SJCRH30 (cell line): ENCODE data around the gene RAI14. TPM values are rescaled to one million over a fixed set of nuclear protein-coding genes. Genes with fewer than 3 reads are reported as not detected.
"Not testable (repeated sequence)": the region's sequence is repeated elsewhere in the genome, so short reads cannot be mapped to it uniquely, and the experiment has no call there.

Experiments
- DNase-seq, 2 experiments: peaks; one replicate each; pipeline ENCODE4 v3.0.0-alpha.2; 2015 to 2020
- H3K27ac ChIP-seq: fragments of 250-450 bp; sonication (Bioruptor Pico); 2 replicates; pipeline ENCODE4 v1.5.1; 2020; ENCODE audit warnings: mild to moderate bottlenecking, moderate library complexity
- H3K27me3 ChIP-seq: fragments of 250-450 bp; sonication (Bioruptor Pico); 2 replicates; pipeline ENCODE4 v1.5.1; 2020; ENCODE audit warnings: mild to moderate bottlenecking, moderate library complexity
- H3K36me3 ChIP-seq: fragments of 250-450 bp; sonication (Bioruptor Pico); 2 replicates; pipeline ENCODE4 v1.5.1; 2020; ENCODE audit warnings: mild to moderate bottlenecking, moderate library complexity
- H3K4me1 ChIP-seq: fragments of 250-450 bp; sonication (Bioruptor Pico); 2 replicates; pipeline ENCODE4 v1.5.1; 2020; ENCODE audit warnings: mild to moderate bottlenecking, moderate library complexity
- H3K4me3 ChIP-seq: fragments of 250-450 bp; sonication (Bioruptor Pico); 2 replicates; pipeline ENCODE4 v1.5.1; 2020; ENCODE audit warnings: mild to moderate bottlenecking, moderate library complexity
- H3K9me3 ChIP-seq: fragments of 250-450 bp; sonication (Bioruptor Pico); replicated peaks from 2 replicates; pipeline ENCODE4 v1.5.1; 2020; ENCODE audit warnings: mild to moderate bottlenecking, moderate library complexity
- total RNA-seq: library from RNA; depleted of rRNA; stranded (reverse); fragments of >200 nt; shearing (Covaris generic); gene quantifications from 2 replicates; pipeline ENCODE4 v1.2.3, GENCODE V29; 2014

Gene RAI14
- total RNA-seq, 1 experiment from 2014 or later = 74.4 TPM

- no peak overlapping the region for H3K4me3 ChIP-seq
- no peaks in the 10 kb centered on the region for H3K27me3 ChIP-seq
- H3K4me1 ChIP-seq = 0 out of 2 replicates have a peak, but pooled peaks cover 4% of the 10 kb centered on the region
- DNase-seq = no peak
- no peaks in the 10 kb centered on the region for H3K9me3 ChIP-seq
- H3K36me3 ChIP-seq = peaks cover 23% of the 10 kb centered on the region
- H3K27ac ChIP-seq = no peak overlapping the region
Observed at GRCh38 chr5:34756781-34757624, 100.9 kb downstream of the RAI14 start.

DNA sequence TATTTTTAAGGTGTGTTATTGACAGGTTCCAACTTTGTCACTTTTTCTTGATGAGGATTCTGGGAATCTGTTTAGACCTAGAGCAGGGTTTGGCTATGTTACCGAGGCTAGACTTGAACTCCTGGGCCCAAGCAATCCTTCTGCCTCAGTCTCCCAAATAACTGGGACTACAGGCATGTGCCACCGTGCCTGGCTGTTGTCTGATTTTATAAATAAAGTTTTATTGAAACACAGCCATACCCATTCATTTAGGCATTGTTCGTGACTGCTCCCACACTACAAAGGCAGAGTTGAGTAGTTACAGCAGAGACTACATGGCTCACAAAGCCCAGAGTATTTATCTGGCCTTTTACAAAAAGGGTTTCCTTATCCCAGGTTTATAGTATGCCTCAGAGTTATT is 102.4 kb downstream of the RAI14 start:
- Histone ChIP-seq H3K27ac (no peak overlapping the region), H3K27me3 (no peaks in the 10 kb centered on the region), H3K9me3 (no peaks in the 10 kb centered on the region), H3K4me3 (no peak overlapping the region), H3K4me1 (0 out of 2 replicates have a peak, but pooled peaks cover 4% of the 10 kb centered on the region), H3K36me3 (peaks cover 23% of the 10 kb centered on the region)
- no peak for DNase-seq

DNA sequence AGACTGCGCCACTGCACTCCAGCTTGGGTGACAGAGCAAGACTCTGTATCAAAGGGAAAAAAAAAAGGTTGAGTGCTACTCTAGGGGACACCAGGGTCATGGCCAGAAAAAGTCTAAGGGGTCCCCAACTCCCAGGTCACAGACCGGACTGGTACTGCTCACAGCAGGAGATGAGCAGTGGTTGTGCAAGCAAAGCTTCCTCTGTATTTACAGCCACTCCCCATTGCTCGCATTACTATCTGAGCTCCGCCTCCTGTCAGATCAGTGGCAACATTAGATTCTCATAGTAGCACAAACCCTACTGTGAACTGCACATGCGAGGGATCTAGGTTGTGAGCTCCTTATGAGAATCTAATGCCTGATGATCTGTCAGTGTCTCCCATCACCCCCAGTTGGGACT is 103.1 kb downstream of the RAI14 start:
- not testable (repeated sequence) for H3K4me1 ChIP-seq, H3K27ac ChIP-seq, H3K4me3 ChIP-seq, DNase-seq, H3K27me3 ChIP-seq, H3K9me3 ChIP-seq
- H3K36me3 ChIP-seq = peaks cover 30% of the 10 kb centered on the region

GRCh38 chr5:34765662-34766061 is 109.5 kb downstream of the RAI14 start:
- no peak for DNase-seq
- Histone ChIP-seq H3K27me3 (no peaks in the 10 kb centered on the region), H3K4me3 (no peak overlapping the region), H3K9me3 (no peaks in the 10 kb centered on the region), H3K36me3 (peaks cover 18% of the 10 kb centered on the region), H3K27ac (no peak overlapping the region), H3K4me1 (no peaks in the 10 kb centered on the region)

- Histone ChIP-seq H3K27ac (no peak overlapping the region), H3K27me3 (no peaks in the 10 kb centered on the region), H3K4me1 (no peaks in the 10 kb centered on the region), H3K9me3 (no peaks in the 10 kb centered on the region), H3K4me3 (no peak overlapping the region), H3K36me3 (peaks cover 18% of the 10 kb centered on the region)
- no peak for DNase-seq
Observed at GRCh38 chr5:34767180-34767579, 111.1 kb downstream of the RAI14 start.

GRCh38 chr5:34770486-34770885 is 114.4 kb downstream of the RAI14 start:
- no peaks in the 10 kb centered on the region for H3K4me1 ChIP-seq
- peaks cover 4% of the 10 kb centered on the region; the same call in 1 of the 2 replicates for H3K36me3 ChIP-seq
- no peaks in the 10 kb centered on the region for H3K27me3 ChIP-seq
- H3K9me3 ChIP-seq = no peaks in the 10 kb centered on the region
- DNase-seq = no peak
- H3K4me3 ChIP-seq = no peak overlapping the region
- no peak overlapping the region for H3K27ac ChIP-seq

GRCh38 chr5:34771076-34771475 is 114.9 kb downstream of the RAI14 start:
- Histone ChIP-seq H3K27ac (no peak overlapping the region), H3K36me3 (peaks cover 4% of the 10 kb centered on the region; the same call in 1 of the 2 replicates), H3K9me3 (no peaks in the 10 kb centered on the region), H3K4me3 (no peak overlapping the region), H3K4me1 (no peaks in the 10 kb centered on the region), H3K27me3 (no peaks in the 10 kb centered on the region)
- DNase-seq = no peak

DNA sequence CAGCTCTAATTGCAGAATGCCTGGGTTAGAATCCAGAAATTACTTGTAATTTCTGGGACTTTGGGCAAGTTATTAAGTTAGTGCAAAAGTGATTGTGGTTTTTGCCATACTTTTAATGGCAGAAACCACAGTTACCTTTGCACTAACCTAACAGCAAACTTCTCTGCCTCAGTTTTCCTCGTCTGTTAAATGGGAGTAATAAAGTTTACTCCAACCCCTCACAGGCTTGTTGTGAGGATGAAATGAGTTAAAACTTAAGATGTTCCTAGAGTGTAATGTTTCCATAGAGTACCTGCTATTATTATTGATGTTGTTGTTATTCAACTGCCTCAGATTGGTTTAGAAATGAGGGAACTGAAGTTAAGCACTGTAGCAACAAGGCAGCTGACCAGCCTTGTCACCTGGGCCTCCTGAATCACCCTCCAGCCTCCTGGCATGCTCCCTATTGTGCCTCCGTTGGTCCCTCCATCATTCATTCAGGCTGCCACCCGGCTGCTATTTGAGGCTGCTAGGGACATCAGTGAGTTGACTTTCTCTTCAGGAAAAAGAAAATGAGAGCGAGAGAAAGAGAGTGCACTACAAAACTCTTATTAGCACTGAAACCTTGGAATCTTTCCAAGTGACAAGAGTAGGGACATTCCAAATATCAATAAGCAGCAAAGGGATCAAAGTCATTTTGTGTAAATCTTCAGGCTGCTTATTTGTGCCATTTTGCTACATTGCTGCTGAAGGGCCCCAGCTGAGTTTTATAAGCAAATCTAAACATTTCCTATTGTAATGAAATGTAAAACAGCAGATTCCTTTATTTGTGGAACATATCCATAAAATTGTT is 116.4 kb downstream of the RAI14 start:
- no peak for DNase-seq
- H3K27ac ChIP-seq = no peak overlapping the region
- no peaks in the 10 kb centered on the region for H3K9me3 ChIP-seq
- no peaks in the 10 kb centered on the region for H3K27me3 ChIP-seq
- H3K4me1 ChIP-seq = no peaks in the 10 kb centered on the region
- no peak overlapping the region for H3K4me3 ChIP-seq
- H3K36me3 ChIP-seq = no peaks in the 10 kb centered on the region

DNA sequence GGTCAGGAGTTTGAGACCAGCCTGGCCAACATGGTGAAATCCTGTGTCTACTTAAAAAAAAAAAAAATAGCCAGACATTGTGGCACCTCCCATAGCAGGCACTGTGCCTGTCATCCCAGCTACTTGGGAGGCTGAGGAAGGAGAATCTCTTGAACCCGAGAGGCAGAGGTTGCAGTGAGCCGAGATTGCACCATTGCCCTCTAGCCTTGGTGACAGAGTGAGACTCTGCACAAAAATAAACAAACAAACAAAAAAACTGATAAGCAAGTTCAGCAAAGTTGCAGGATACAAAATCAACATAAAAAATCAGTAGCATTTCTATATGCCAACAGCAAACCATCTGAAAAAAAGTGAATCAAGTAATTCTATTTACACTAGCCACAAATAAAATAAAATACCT is 118.0 kb downstream of the RAI14 start:
- no peaks in the 10 kb centered on the region for H3K4me1 ChIP-seq
- no peak for DNase-seq
- H3K36me3 ChIP-seq = no peaks in the 10 kb centered on the region; the same call in none of the 2 replicates
- H3K4me3 ChIP-seq = no peak overlapping the region
- H3K9me3 ChIP-seq = no peaks in the 10 kb centered on the region
- no peak overlapping the region for H3K27ac ChIP-seq
- no peaks in the 10 kb centered on the region for H3K27me3 ChIP-seq

DNA sequence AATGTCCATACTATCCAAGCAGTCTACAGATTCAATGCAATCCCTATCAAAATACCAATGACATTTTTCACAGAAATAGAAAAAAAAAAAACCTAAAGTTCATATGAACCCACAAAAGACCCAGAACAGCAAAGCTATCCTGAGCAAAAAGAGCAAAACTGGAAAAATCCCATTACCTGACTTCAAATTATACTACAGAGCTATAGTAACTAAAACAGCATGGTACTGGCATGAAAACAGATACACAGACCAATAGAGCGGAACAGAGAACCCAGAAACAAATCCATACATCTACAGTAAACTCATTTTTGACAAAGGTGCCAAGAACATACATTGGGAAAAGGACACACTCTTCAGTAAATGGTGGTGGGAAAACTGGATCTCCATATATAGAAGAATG is 118.5 kb downstream of the RAI14 start:
- not testable (repeated sequence) for H3K9me3 ChIP-seq, H3K36me3 ChIP-seq, H3K4me3 ChIP-seq, H3K4me1 ChIP-seq, H3K27ac ChIP-seq, H3K27me3 ChIP-seq, DNase-seq

DNA sequence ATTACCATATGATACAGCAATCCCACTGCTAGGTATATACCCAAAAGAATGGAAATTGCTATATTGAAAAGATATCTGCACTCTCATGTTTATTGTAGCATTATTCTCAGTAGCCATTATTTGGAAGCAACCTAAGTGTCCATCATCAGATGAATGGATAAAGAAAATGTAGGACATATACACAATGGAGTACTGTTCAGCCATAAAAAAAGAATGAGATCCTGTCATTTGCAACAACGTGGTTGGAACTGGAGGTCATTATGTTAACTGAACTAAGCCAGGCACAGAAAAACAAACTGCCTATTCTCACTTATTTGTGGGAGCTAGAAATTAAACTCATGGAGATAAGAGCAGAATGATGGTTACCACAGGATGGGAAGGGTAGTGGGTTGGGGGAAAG is 119.8 kb downstream of the RAI14 start:
- Histone ChIP-seq H3K27me3 (no peaks in the 10 kb centered on the region), H3K27ac (no peak overlapping the region)

GRCh38 chr5:34778091-34778850 is 122.1 kb downstream of the RAI14 start:
- Histone ChIP-seq H3K36me3 (peaks cover 7% of the 10 kb centered on the region), H3K9me3 (peaks cover 23% of the 10 kb centered on the region), H3K4me3 (no peak overlapping the region), H3K27me3 (no peaks in the 10 kb centered on the region), H3K27ac (no peak overlapping the region), H3K4me1 (no peaks in the 10 kb centered on the region)
- no peak for DNase-seq

More for the DNA sequence above, 119.8 kb downstream of the RAI14 start:
- DNase-seq = no peak
- Histone ChIP-seq H3K4me1 (no peaks in the 10 kb centered on the region), H3K36me3 (no peaks in the 10 kb centered on the region; the same call in none of the 2 replicates), H3K9me3 (peaks cover 7% of the 10 kb centered on the region), H3K4me3 (no peak overlapping the region)

- not testable (repeated sequence) for H3K4me3 ChIP-seq, H3K27ac ChIP-seq, H3K27me3 ChIP-seq, DNase-seq, H3K36me3 ChIP-seq, H3K4me1 ChIP-seq
- H3K9me3 ChIP-seq = peaks cover 30% of the 10 kb centered on the region
Observed at GRCh38 chr5:34783892-34784291, 127.8 kb downstream of the RAI14 start.

- peaks cover 16% of the 10 kb centered on the region for H3K9me3 ChIP-seq
- no peaks in the 10 kb centered on the region for H3K27me3 ChIP-seq
- H3K27ac ChIP-seq = no peak overlapping the region
- no peaks in the 10 kb centered on the region; the same call in 1 of the 2 replicates for H3K36me3 ChIP-seq
- H3K4me1 ChIP-seq = no peaks in the 10 kb centered on the region
- DNase-seq = no peak
- H3K4me3 ChIP-seq = no peak overlapping the region
Observed at GRCh38 chr5:34787035-34787434, 130.9 kb downstream of the RAI14 start.
